Spinal cord (tissue), 10 donors: Measurements from ENCODE around the gene POP4. TPM values are rescaled to one million over a fixed set of nuclear protein-coding genes. Genes with fewer than 3 reads are reported as not detected.

Experiments used
- DNase-seq, 6 donors: peaks; one replicate each; pipeline versions ENCODE4 v3.0.0 to v3.0.0-alpha.2; 2013 to 2015; ENCODE audit warnings: low spot score in 6 of 6, low read depth in 4 of 6
- H3K27ac ChIP-seq: one replicate; pipeline ENCODE4 v1.5.1; 2013; ENCODE audit warnings: low read depth, low read length, control low read depth
- H3K27me3 ChIP-seq: one replicate; pipeline ENCODE4 v1.6.1; 2013; ENCODE audit warnings: low read length; ENCODE audit not compliant: control insufficient read depth, insufficient read depth
- H3K36me3 ChIP-seq: one replicate; pipeline ENCODE4 v1.6.1; 2013; ENCODE audit warnings: low read length; ENCODE audit not compliant: control insufficient read depth, insufficient read depth
- H3K4me1 ChIP-seq: one replicate; pipeline ENCODE4 v1.6.1; 2013; ENCODE audit warnings: low read length; ENCODE audit not compliant: control insufficient read depth, insufficient read depth
- H3K4me3 ChIP-seq: one replicate; pipeline ENCODE4 v1.5.1; 2013; ENCODE audit warnings: low read depth, low read length, control low read depth
- H3K9me3 ChIP-seq: one replicate; pipeline ENCODE4 v1.6.1; 2013; ENCODE audit warnings: low read length; ENCODE audit not compliant: control insufficient read depth, insufficient read depth
- WGBS: methylation state at CpG from one replicate; pipeline ENCODE4 v1.1.5; 2013; ENCODE audit warnings: missing lambda C conversion rate; ENCODE audit not compliant: insufficient coverage; 5-methylcytosine and 5-hydroxymethylcytosine counted together
- polyA plus RNA-seq, 2 donors: library from polyadenylated mRNA; unstranded; fragments of 120-200 nt; gene quantifications; one replicate each; pipeline ENCODE4 v1.2.1, GENCODE V29; 2013; ENCODE audit not compliant: insufficient read length in 2 of 2
- total RNA-seq, 2 donors: library from RNA; depleted of rRNA in 1 of 2; stranded (reverse); fragments of 120-200 nt in 1 of 2; fragments of >200 nt in 1 of 2; gene quantifications; one replicate each; pipeline versions ENCODE4 v1.2.3 to v1.2.4, GENCODE V29; 2013 to 2014
- donor health status: healthy.

POP4 gene
- total and polyA plus RNA-seq, 4 donors = 56.1 to 86.6 (median 56.8) TPM

DNA sequence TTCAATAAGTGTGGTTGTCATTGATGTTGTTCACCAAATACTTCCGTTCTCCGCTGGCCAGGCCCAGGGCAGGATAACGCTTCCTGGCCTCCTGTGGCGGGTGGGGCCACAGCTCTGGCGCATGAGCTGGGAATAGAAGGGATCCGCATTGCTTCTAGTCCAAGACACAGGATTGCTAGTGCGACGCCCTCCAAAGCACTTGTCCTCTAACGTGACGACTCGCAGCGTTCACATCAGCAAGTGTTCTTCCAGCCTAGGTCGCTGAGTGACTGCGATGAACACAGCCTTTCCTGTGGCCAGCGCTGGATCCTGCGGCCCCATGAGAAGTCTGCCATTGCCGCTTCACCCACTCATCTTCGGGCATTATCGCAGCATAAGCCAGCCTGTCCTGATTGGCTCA, 40.9 kb upstream of the POP4 start:
- Histone ChIP-seq H3K27ac (no peak overlapping the region), H3K4me1 (peaks cover 9% of the 10 kb centered on the region), H3K4me3 (no peak overlapping the region), H3K27me3 (no peaks in the 10 kb centered on the region), H3K9me3 (no peaks in the 10 kb centered on the region), H3K36me3 (peaks cover 18% of the 10 kb centered on the region)
- DNase-seq = no peak
- WGBS = 89% methylated on average over 19 of the region's 19 CpGs

DNA sequence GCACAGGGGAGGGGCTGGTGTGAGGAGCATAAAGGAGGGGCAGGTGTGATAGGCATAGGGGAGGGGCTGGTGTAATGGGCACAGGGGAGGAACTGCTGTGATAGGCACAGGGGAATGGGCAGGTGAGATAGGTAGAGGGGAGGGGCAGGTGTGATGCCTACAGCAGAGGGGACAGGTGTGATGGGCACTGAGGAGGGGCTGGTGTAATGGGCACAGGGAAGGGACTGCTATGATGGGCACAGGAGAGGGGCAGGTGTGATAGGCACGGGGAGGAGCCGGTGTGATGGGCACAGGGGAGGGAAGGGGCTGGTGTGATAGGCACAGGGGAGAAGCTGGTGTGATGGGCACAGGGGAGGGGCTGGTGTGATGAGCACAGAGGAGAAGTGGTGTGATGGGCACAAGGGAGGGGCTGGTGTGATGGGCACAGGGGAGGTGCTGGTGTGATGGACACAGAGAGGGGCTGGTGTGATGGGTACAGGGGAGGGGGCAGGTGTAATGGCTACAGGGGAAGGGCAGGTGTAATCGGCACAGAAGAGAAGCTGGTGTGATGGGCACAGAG, 39.5 kb upstream of the POP4 start:
- H3K27me3 ChIP-seq = no peaks in the 10 kb centered on the region
- H3K4me3 ChIP-seq = no peak overlapping the region
- peaks cover 9% of the 10 kb centered on the region for H3K4me1 ChIP-seq
- H3K27ac ChIP-seq = no peak overlapping the region
- DNase-seq = no peak
- 84% methylated on average over 3 of the region's 3 CpGs for WGBS
- H3K9me3 ChIP-seq = no peaks in the 10 kb centered on the region
- H3K36me3 ChIP-seq = peaks cover 18% of the 10 kb centered on the region

DNA sequence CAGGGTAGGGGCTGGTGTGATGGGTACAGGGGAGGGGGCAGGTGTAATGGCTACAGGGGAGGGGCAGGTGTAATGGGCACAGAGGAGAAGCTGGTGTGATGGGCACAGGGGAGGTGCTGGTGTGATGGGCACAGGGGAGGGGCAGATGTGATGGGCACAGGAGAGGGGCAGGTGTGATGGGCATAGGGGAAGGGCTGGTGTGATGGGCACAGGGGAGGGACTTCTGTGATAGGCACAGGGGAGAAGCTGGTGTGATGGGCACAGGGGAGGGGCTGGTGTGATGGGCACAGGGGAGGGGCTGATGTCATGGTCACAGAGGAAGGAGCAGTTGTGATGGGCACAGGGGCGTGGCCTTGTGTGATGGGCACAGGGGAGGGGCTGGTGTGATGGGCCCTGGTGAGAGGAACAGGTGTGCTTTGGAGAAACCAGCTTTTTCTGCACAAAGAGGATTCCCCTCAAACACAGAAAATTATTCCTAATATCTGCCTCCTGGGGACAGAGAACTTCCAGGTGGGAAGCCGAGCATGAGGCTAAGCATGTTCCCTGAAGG, 38.6 kb upstream of the POP4 start:
- 61% methylated on average over 2 of the region's 2 CpGs for WGBS
- no peak overlapping the region for H3K4me3 ChIP-seq
- DNase-seq = no peak
- H3K9me3 ChIP-seq = no peaks in the 10 kb centered on the region
- H3K27me3 ChIP-seq = no peaks in the 10 kb centered on the region
- H3K4me1 ChIP-seq = peaks cover 9% of the 10 kb centered on the region
- H3K27ac ChIP-seq = no peak overlapping the region
- H3K36me3 ChIP-seq = peaks cover 13% of the 10 kb centered on the region

DNA sequence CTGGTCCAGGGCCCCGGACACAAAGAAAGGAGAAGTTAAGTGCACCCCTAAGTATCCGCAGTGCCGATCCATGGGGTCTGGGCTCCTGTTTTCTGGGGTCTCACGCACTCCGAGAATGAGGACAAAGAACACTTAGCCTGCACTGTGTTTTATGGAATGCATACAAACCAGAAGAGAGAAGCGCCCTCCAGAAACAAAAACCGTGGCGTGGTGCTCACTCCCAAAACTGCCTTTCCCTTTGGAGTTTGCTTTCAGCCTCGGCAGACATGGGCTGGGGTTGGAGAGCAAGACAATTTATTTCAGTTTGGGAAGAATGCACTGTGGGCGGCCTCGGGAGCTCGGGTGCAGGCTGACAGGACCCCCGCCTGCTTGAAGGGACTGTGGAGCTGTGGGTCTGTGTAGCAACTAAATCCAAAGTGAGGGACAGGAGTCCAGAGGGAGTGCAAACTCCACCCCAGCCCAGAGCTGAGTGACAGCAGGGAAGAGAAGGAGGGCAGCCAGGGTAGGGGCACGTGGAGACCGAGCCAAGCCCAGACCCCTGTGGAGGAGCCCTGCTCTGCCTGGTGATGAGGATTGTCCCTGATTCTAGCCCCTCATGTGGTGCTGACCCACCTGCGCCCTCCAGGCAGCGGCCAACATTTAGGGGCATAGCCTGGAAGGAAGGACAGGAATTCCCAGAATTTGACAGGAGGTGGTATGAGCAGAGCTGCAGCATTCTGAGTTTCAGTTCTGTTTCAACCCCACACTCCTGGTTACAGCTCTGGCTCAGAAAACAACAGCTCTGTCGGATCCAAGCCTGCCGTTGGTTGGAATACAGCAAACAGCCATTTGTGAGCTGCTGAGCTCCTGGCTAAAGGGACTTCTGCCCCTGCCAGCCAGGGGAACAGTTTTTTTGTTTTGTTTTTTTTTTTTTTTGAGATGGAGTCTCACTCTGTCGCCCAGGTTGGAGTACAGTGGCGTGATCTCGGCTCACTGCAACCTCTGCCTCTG, 37.8 kb upstream of the POP4 start:
- peak in 2 of 6 donors; percentile 14 to 30 for DNase-seq
- WGBS = 42% methylated on average over 22 of the region's 22 CpGs
- no peak overlapping the region for H3K4me3 ChIP-seq
- H3K4me1 ChIP-seq = peaks cover 9% of the 10 kb centered on the region
- H3K27ac ChIP-seq = no peak overlapping the region
- peaks cover 10% of the 10 kb centered on the region for H3K36me3 ChIP-seq
- H3K27me3 ChIP-seq = no peaks in the 10 kb centered on the region
- no peaks in the 10 kb centered on the region for H3K9me3 ChIP-seq

DNA sequence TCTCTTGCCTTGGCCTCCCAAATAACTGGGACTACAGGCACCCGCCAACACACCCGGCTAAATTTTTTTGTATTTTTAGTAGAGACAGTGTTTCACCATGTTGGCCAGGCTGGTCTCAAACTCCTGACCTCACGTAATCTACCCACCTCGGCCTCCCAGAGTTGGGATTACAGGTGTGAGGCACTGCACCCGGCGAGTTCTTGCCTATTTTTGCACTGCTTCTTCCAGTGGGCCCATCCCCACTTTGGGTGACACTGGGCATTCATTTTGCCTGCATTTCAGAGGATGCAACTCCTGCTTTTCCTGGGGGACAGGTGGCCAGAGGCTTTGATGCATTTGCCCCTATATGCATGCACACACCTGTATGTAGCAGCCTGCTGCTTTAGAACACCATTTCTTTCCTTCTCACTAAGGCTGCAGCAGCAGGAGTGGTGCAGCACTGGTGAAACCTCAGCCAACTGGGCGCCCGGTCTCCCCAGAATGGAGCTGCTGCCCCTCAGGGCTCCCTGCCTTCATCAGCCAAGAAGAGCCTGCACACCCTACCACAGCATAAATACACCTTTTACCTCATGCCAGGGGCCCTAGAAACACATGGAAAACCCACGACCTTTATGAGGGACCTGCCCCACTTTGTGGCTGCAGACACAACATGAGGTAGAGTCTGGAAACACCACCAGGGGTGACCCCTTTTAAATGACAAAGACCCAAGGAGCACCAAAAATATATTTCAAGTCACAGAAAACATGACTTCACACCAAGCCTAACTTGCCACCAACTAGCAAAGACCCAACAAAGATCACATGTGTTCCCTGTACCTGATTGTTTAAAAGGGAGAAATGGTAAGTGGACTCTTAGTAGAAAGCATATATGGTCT, 36.8 kb upstream of the POP4 start:
- Histone ChIP-seq H3K36me3 (peaks cover 8% of the 10 kb centered on the region), H3K4me3 (no peak overlapping the region), H3K27ac (no peak overlapping the region), H3K9me3 (no peaks in the 10 kb centered on the region), H3K27me3 (no peaks in the 10 kb centered on the region), H3K4me1 (peaks cover 9% of the 10 kb centered on the region)
- WGBS = 92% methylated on average over 8 of the region's 9 CpGs
- no peak for DNase-seq

DNA sequence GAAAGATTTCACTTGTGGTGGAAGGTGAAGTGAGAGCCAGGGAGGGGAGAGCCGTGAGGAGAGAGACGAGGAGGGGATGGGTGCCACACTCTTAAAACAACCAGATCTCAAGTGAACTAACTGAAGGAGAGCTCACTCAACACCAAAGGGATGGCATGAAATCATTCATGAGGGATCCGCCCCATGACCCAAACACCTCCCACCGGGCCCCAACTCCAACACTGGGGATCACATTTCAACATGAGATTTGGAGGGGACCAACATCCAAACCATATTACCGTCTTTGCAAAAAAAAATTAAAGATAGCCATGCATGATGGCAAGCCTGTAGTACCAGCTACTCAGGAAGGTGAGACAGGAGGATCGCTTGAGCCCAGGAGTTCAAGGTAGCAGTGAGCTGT, 34.9 kb upstream of the POP4 start:
- Histone ChIP-seq H3K27ac (no peak overlapping the region), H3K27me3 (no peaks in the 10 kb centered on the region), H3K4me3 (no peak overlapping the region), H3K4me1 (peaks cover 9% of the 10 kb centered on the region), H3K9me3 (no peaks in the 10 kb centered on the region), H3K36me3 (no peaks in the 10 kb centered on the region)
- 91% methylated on average over 4 of the region's 6 CpGs for WGBS
- DNase-seq = no peak

DNA sequence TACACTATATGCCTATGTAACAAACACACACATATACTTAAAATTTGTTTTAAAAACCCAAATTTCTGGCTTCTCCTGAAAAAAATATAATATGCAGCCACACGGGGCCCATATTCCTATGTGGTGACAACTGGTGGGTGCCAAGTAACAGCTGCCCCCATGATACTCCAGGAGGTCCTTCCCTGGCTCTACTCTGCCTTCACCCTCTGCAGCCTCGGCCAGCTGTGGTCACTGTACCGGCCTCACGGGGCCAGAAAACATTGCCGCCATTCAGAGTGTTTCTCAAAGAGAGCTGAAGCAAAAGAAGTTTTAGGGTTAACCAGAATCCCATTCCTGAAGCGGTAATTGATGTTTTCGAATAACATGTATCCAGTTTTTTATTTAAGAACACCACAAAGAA, 32.6 kb upstream of the POP4 start:
- DNase-seq = no peak
- 61% methylated on average over 5 of the region's 7 CpGs for WGBS

DNA sequence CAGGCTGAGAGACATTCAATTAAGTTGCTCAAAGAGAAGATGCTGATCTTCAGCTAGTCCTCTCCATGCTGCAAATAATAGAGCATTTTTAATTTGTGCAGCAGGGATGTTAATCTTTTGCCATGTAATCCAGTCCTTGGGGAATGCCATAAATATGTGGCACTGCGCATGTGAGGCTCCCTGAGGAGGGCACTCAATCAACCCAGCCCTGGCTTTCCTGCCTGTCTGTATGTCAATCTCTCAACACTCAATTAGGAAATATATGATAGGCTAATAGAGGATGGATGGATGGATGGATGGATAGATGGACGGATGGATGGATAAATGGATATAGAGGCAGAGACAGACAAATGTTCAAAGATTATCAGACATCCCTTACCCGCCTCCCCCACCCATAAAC, 31.6 kb upstream of the POP4 start:
- Histone ChIP-seq H3K27ac (no peak overlapping the region), H3K9me3 (no peaks in the 10 kb centered on the region), H3K4me3 (no peak overlapping the region), H3K36me3 (no peaks in the 10 kb centered on the region), H3K27me3 (no peaks in the 10 kb centered on the region), H3K4me1 (no peaks in the 10 kb centered on the region)
- no CpG with 5 or more reads among the region's 3 CpGs for WGBS
- DNase-seq = peak in 1 of 6 donors; percentile 44

More for the DNA sequence above, 32.6 kb upstream of the POP4 start:
- Histone ChIP-seq H3K4me1 (peaks cover 1% of the 10 kb centered on the region), H3K9me3 (no peaks in the 10 kb centered on the region), H3K36me3 (no peaks in the 10 kb centered on the region), H3K27ac (no peak overlapping the region), H3K27me3 (no peaks in the 10 kb centered on the region), H3K4me3 (no peak overlapping the region)

DNA sequence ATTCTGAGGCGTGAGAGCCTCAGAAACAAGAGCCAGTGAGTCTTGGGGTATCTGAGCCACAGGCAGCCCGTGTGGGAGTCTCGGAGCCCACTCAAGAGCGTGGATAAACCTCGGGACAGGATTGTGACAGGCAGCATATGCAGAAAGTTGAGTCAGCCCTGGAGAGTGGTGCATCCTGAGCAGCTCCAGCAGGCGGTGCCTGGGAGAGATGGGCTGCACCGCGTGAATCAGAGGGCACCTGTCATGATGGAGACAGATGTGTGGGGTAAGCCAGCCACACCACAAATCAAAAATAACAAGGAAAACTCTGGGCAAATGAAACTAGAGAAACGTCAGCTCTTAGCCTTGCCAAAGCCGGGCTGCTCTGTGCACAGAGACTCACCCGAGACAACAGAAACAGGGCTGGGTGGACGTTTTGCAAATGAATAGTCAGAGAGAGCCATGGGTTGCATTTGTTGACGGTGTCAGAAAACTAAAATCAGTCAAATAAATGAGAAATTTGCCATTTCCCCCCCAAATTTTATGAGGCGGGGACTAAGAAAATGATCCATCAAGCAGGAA, 30.0 kb upstream of the POP4 start:
- WGBS = 28% methylated on average over 8 of the region's 14 CpGs
- no peaks in the 10 kb centered on the region for H3K27me3 ChIP-seq
- no peaks in the 10 kb centered on the region for H3K9me3 ChIP-seq
- no peak for DNase-seq
- no peaks in the 10 kb centered on the region for H3K36me3 ChIP-seq
- no peak overlapping the region for H3K4me3 ChIP-seq
- H3K4me1 ChIP-seq = no peaks in the 10 kb centered on the region
- no peak overlapping the region for H3K27ac ChIP-seq
